Fibroblast of villous mesenchyme (primary cell): ENCODE data around the gene CBX4. TPM values are rescaled to one million over a fixed set of nuclear protein-coding genes. Genes with fewer than 3 reads are reported as not detected.

Source experiments
- DNase-seq: peaks from one replicate; pipeline ENCODE4 v3.0.0-alpha.2; 2010; ENCODE audit warnings: low read depth
- H3K4me3 ChIP-seq: 2 replicates; pipeline ENCODE4 v1.5.1; 2011; ENCODE audit warnings: low read depth, mild to moderate bottlenecking, low read length
- total RNA-seq: library from RNA; depleted of rRNA; stranded (reverse); fragments of >200 nt; gene quantifications from 2 replicates; pipeline ENCODE4 v1.2.3, GENCODE V29; 2012
- TF ChIP-seq, protein P1 (sequence below): IDR thresholded peaks from 2 replicates; pipeline ENCODE4 v1.5.1; 2012; ENCODE audit warnings: low read depth, mild to moderate bottlenecking, low read length; ENCODE audit not compliant: insufficient read depth

The CBX4 gene
- total RNA-seq, 1 donor: 13.0 TPM

DNA sequence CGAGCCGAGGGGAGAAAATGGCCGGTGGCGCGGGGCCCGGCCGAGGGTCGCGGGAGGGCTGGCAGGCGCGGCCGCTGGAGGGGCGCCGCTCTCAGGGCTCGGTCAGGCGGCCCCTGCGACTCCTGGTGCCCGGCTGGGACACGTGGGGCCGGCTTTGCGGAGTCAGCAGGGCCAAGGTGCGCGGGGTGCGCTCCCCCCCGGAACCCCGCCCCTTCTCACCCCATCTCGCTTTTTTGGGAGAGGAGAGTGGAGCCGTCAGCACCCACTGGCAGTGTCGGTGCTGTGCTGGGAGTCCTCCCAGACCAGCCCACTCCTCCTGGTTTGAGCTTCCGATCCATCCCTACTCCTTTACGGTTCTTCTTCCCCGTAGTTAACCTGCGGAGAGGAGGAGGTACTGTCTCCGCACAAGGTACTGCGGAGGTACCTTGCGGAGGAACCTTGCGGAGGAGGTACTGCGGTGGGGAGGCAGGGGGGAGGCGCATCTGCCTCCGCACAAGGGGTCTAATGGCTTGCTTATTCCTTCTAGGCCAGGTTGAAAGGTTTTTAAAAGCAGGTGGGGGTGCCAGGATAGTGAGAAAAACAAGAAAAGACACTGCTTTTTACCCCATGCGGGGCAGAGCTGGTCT, 23.3 kb downstream of the CBX4 start:
- H3K4me3 ChIP-seq: no peak overlapping the region
- TF ChIP-seq, protein P1, sequence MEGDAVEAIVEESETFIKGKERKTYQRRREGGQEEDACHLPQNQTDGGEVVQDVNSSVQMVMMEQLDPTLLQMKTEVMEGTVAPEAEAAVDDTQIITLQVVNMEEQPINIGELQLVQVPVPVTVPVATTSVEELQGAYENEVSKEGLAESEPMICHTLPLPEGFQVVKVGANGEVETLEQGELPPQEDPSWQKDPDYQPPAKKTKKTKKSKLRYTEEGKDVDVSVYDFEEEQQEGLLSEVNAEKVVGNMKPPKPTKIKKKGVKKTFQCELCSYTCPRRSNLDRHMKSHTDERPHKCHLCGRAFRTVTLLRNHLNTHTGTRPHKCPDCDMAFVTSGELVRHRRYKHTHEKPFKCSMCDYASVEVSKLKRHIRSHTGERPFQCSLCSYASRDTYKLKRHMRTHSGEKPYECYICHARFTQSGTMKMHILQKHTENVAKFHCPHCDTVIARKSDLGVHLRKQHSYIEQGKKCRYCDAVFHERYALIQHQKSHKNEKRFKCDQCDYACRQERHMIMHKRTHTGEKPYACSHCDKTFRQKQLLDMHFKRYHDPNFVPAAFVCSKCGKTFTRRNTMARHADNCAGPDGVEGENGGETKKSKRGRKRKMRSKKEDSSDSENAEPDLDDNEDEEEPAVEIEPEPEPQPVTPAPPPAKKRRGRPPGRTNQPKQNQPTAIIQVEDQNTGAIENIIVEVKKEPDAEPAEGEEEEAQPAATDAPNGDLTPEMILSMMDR: no peak
- DNase-seq: no peak

DNA sequence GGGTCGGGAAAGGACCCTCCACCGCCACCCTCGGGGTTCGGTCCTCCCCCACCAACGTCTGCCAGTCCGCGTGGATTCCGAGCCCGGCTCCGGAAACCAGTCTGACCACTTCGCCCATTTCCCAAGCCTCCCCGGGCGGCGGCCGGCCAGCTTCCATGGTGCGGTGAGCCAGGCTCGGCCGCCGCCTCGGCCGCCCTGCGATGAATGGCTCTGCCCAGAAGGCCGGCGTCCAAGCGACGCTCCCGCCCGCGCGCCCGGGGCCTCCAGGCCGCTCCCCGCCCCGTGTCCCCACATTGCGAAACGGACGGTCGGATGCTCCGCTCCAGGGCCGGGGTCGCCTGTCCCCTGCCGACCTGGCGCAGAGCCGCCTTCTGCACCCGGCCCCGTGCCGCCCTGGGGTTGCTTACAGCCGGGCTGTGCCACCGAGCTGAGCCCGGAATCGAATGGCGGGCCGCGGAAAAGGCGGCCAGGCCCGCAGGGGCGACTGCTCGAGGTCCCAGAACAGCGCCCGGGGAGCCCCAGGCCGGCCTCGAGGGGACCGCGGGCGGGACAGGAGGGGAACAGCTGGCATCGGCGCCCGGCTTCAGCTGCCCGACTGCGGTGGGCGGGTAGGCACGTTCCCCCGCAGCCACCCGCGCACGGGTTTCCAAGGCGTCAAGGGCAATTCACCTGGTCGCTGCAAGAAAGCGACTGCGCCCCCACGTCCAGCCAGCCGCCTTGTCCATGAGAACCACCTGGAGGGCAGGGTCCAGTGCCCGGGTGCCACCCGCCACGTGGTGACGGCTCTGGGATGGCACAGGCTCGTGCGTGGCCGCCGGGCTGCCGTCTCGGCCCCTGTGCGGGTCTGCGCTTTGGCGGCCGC, 24.0 kb downstream of the CBX4 start:
- H3K4me3 ChIP-seq: no peak overlapping the region
- TF ChIP-seq, protein P1: no peak
- DNase-seq: no peak

DNA sequence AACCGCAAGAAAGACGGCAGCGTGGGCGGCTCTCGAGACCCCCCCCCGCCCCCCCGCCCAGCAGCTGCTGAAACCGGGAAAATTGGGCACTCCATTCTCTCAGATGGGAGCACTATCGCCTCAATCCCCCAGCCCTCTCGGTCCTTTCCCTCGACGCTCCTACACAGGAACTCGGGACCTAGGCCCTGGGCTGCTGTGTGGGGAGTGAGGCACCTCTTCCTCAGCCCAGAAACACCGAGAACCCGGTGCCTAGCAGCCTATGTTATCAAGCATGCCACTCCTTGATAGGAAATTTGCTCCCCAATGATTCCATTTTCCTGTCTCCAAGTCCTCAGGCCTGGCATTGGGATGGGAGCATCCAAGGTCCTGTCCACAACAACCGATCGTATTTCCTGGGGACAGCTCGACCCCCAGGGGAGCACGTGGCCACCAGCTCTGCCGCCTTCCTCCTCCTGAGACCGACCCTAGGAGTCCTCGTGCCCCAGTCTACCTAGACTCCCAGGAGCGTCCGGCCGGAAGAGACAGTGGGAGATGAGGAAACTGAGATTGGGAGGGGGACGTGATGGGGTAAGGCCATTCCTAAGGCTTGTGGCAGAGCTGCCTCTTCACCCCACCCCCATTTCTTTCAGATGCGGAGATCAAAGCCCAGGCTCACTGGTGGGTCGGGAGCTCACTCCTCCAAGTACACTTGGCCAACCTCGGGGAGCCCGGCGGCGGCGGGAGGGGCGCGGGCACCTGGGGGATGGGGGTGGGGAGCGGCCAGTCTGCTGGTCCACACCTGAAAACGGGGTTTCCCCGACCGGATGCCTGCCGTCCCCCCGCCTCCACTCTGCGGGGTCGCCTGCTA, 24.9 kb downstream of the CBX4 start:
- H3K4me3 ChIP-seq: no peak overlapping the region
- no peak for DNase-seq
- TF ChIP-seq, protein P1: no peak

DNA sequence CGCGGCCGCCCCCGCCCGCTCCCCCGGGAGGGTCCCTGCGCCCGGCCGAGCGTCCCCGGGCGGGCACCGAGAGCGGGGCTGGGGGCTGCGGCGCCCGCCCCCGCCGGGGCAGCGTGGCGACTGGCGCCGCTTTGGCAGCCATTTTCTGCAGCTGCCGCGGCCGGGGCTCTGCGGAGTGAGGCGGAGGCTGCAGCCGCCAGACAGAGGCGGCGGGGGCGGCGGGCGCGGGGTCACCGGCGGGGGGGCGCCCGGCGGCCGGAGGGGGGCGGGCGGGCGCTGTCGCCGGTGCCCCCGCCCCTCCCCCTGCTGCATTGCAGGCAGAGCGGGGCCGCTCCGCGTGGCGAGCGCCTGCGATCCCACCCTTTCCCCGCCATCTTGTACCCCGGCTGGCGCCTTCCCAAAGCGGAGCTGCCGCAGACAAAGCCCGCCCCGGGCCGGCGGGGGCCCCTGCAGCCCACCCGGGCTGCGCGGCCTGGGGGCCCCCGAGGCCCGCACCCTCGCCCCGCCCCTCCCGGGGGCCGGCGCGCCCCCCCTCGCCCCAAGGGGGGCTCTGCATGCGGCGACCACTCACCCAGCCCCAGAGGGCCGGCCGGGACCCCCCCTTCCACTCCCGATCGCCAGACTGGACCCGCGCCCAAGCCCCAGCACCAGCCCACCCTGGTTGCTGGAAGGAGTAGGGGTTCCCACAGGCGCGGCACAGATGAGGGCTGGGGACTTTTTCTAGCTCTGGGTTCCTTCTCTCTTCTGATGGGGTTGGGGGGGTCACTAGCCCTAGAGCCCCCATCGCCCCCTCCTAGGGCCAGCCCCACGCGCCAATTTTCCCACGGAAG, 25.7 kb downstream of the CBX4 start:
- TF ChIP-seq, protein P1: no peak
- H3K4me3 ChIP-seq: peak overlapping the region; percentile 43
- no peak for DNase-seq

DNA sequence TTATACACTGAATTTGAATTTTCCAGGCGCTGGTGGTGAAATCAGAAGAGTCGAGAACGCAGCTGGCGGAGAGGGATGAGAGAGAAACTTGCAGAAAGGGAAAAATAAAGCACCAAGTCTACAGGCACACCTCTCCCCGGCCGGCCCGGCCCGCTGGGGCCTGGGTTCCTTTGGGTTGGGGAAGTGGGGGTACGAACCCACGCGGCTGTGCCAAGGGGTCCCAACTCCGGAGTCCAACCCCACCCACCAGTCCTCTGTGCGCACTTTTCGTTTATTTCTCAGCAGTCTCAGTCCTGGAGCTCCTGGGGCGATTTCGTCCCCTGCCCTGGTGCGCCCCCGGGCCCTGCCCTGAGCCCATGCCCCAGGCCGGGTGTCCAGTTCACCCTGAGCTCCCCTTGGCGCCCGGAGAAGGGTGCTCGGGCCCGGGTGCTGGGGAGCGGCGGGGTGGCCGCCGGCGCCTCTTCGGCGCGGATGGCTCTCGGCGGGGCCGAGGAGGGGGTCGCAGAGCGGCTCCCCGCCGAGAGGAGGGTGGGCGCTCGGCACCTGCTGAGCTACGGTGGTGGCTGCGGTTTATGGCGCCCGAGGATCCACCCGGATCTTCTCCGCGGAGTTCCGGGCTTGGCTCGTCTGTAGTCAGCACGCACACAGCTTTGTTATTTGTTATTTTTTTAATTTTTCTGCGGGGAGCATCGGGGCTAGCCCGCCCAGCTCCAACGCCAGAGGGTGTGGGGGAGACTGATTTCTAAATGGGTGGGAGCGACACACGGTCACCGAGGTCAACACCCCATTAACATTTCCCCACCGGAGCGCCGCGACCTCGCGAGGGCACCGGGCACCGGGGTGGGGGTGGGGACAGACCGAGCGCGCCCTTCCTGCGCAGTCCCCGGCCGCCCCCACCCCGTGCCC, 26.6 kb downstream of the CBX4 start:
- DNase-seq: no peak
- TF ChIP-seq, protein P1: no peak
- peak overlapping the region; percentile 43 for H3K4me3 ChIP-seq
